ENCODE data around the gene CASK. TPM values are rescaled to one million over a fixed set of nuclear protein-coding genes. Genes with fewer than 3 reads are reported as not detected.

The CASK gene
- total RNA-seq, 1 experiment from 2014 or later = 33.5 TPM

DNA sequence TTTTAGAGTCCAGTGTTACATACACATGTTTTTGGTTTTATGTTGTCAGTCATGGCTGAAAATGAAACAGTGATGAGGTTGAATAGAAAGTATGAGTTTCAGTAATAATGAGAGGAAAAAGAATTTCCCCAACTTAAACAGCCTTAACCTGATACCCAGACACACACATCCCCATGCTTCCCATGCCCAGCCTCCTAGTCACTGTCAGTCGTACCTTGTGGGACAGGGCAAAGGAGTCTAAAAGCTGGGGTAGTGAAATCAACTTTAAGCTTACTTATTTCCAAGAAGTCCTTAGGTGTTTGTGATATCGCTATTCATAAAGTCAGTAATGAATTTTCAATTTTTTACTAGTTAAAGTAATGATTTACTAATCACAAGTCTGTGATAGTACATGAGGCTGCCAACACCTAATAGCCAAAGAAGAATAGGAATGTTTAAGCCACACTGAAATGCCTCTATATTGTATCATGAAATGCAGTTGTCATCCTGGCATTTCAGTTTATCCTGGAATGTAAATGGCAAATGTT lies 258.9 kb downstream of the CASK start:
- no peaks in the 10 kb centered on the region for H3K9me3 ChIP-seq (ENCODE audit: control insufficient read depth, insufficient read depth, low read depth, low read length)
- no peak overlapping the region for H3K4me3 ChIP-seq (ENCODE audit: low read depth in 2 of 2, low read length in 2 of 2)
- H3K27me3 ChIP-seq (ENCODE audit: control insufficient read depth, insufficient read depth, low read length) = no peaks in the 10 kb centered on the region
- no peak for DNase-seq (ENCODE audit: low read depth, low spot score)
- intact Hi-C loops (cut with micrococcal nuclease; ENCODE audit: unreplicated experiment) (no loop called here), in situ Hi-C loops (cut with HindIII; ENCODE audit: low pct_unique_long_range_greater_than_20kb, low sequenced_read_pairs) (no loop called here)
- H3K27ac ChIP-seq (ENCODE audit: low read length) = no peak overlapping the region
- TF ChIP-seq SIN3A (IDR thresholded peaks at IDR 0.05; ENCODE audit: borderline replicate concordance, insufficient read depth, low read depth, low read length) (no peak), TCF7L2 (IDR thresholded peaks at IDR 0.05; ENCODE audit: low read depth, low read length) (no peak), POLR2AphosphoS5 (IDR thresholded peaks at IDR 0.05; ENCODE audit: low read depth, low read length) (no peak)
- TF ChIP-seq, protein P1, sequence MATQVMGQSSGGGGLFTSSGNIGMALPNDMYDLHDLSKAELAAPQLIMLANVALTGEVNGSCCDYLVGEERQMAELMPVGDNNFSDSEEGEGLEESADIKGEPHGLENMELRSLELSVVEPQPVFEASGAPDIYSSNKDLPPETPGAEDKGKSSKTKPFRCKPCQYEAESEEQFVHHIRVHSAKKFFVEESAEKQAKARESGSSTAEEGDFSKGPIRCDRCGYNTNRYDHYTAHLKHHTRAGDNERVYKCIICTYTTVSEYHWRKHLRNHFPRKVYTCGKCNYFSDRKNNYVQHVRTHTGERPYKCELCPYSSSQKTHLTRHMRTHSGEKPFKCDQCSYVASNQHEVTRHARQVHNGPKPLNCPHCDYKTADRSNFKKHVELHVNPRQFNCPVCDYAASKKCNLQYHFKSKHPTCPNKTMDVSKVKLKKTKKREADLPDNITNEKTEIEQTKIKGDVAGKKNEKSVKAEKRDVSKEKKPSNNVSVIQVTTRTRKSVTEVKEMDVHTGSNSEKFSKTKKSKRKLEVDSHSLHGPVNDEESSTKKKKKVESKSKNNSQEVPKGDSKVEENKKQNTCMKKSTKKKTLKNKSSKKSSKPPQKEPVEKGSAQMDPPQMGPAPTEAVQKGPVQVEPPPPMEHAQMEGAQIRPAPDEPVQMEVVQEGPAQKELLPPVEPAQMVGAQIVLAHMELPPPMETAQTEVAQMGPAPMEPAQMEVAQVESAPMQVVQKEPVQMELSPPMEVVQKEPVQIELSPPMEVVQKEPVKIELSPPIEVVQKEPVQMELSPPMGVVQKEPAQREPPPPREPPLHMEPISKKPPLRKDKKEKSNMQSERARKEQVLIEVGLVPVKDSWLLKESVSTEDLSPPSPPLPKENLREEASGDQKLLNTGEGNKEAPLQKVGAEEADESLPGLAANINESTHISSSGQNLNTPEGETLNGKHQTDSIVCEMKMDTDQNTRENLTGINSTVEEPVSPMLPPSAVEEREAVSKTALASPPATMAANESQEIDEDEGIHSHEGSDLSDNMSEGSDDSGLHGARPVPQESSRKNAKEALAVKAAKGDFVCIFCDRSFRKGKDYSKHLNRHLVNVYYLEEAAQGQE (IDR thresholded peaks at IDR 0.05; ENCODE audit: insufficient read depth in 1 of 2, low read depth in 2 of 2, low read length in 1 of 2) = no peak
- TF ChIP-seq, protein P2, sequence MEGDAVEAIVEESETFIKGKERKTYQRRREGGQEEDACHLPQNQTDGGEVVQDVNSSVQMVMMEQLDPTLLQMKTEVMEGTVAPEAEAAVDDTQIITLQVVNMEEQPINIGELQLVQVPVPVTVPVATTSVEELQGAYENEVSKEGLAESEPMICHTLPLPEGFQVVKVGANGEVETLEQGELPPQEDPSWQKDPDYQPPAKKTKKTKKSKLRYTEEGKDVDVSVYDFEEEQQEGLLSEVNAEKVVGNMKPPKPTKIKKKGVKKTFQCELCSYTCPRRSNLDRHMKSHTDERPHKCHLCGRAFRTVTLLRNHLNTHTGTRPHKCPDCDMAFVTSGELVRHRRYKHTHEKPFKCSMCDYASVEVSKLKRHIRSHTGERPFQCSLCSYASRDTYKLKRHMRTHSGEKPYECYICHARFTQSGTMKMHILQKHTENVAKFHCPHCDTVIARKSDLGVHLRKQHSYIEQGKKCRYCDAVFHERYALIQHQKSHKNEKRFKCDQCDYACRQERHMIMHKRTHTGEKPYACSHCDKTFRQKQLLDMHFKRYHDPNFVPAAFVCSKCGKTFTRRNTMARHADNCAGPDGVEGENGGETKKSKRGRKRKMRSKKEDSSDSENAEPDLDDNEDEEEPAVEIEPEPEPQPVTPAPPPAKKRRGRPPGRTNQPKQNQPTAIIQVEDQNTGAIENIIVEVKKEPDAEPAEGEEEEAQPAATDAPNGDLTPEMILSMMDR (IDR thresholded peaks at IDR 0.05) = no peak
- POLR2A ChIA-PET = no interaction called here
- ATAC-seq = no peak
- BruUV-seq (replicated peaks) = no TSS peak
- H3K4me1 ChIP-seq (ENCODE audit: control insufficient read depth, insufficient read depth, low read length) = no peaks in the 10 kb centered on the region
- CTCF ChIA-PET = no interaction called here
- H3K36me3 ChIP-seq (ENCODE audit: control insufficient read depth, insufficient read depth, low read length) = no peaks in the 10 kb centered on the region

DNA sequence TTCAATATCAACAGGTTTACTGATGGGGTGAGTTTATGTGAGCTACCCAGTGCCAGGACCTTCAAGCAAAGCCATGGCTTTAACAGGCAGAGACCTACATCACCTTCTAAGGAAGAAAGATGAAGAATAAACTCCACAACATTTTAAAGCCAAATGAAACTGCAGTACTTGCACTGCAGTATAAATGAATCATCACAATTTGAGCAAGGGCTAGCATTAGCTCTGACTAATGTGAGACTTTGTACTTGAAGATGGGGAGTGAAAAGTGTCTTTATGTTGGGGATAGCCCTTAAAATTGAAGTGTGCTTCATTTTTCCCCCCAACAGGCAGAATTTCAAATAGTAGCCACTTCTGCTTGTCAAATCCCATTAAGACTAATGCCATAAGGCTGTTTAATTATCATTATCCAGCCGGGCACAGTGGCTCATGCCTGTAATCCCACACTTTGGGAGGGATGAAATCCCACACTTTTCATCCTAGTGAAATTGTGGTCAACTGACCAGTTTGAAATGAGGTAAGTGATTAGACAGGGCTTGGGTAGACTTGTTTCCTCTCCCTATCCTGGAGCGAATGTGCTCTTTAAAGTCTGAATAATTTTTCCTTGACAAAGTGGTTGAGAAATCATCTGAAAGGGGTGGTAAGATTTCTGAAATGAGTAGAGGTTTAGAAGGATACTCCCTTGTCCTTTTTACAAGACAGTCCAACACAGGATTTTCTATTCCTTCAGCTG lies 261.8 kb downstream of the CASK start:
- no peaks in the 10 kb centered on the region for H3K27me3 ChIP-seq (ENCODE audit: control insufficient read depth, insufficient read depth, low read length)
- in situ Hi-C loops (cut with HindIII; ENCODE audit: low pct_unique_long_range_greater_than_20kb, low sequenced_read_pairs) = no loop called here
- TF ChIP-seq SIN3A (IDR thresholded peaks at IDR 0.05; ENCODE audit: borderline replicate concordance, insufficient read depth, low read depth, low read length) = no peak
- no peak for TF ChIP-seq POLR2AphosphoS5 (IDR thresholded peaks at IDR 0.05; ENCODE audit: low read depth, low read length)
- TF ChIP-seq, protein P2 (IDR thresholded peaks at IDR 0.05) = no peak
- TF ChIP-seq, protein P1 (IDR thresholded peaks at IDR 0.05; ENCODE audit: insufficient read depth in 1 of 2, low read depth in 2 of 2, low read length in 1 of 2) = no peak
- no peak for TF ChIP-seq TCF7L2 (IDR thresholded peaks at IDR 0.05; ENCODE audit: low read depth, low read length)
- H3K9me3 ChIP-seq (ENCODE audit: control insufficient read depth, insufficient read depth, low read depth, low read length) = no peaks in the 10 kb centered on the region
- ATAC-seq (no peak), DNase-seq (ENCODE audit: low read depth, low spot score) (no peak)
- no peaks in the 10 kb centered on the region for H3K4me1 ChIP-seq (ENCODE audit: control insufficient read depth, insufficient read depth, low read length)
- no peaks in the 10 kb centered on the region for H3K36me3 ChIP-seq (ENCODE audit: control insufficient read depth, insufficient read depth, low read length)
- intact Hi-C loops (cut with micrococcal nuclease; ENCODE audit: unreplicated experiment) = no loop called here
- BruUV-seq (replicated peaks) = no TSS peak
- no peak overlapping the region for H3K4me3 ChIP-seq (ENCODE audit: low read depth in 2 of 2, low read length in 2 of 2)
- ChIA-PET POLR2A (no interaction called here), CTCF (no interaction called here)
- H3K27ac ChIP-seq (ENCODE audit: low read length) = no peak overlapping the region

All from Panc1 (cell line).